SIG-M5 treated with dmso at 0.1 percent for 504 hours (cell line): Measurements from ENCODE around the gene AOPEP.

ENCODE experiments used
- DNase-seq: peaks from one replicate; lab custom pipeline; 2025; ENCODE audit not compliant: unreplicated experiment; lab: John Stamatoyannopoulos, UW

Gene AOPEP

DNA sequence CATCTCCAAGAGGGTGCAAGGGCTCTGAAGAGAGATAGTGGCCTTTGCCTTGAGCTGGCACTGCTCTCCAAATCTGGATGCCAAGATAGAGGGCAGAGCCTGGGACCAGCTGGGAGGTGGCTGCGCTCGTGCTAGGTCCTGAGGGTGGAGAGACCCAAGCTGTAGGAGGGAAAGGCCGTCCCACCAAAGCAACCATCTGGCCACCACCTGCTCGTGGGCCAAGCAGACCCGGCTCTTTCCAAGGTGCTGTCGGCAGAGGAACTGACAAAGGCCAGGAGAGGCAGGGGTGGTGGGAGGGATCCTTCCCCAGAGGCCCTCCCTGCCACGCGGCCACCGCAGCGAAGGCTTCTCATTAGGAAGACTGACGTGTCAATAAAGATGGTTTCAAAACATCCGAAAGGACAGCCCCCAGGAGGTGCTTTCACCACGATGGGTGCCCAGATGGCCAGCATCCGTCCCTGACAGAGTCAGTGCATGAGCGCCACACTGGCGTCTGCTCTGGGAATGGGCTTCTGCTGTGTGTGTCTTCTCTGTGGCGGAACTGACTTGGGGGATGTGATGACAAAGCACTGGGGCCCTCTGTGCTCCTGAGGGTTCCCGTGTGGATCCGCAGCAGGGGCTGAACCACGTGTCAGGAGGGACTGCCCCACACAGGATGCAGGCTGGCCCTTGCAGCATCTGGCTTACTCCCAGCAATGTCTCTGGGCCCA lies 377.5 kb downstream of the AOPEP start:
- no peak for DNase-seq

DNA sequence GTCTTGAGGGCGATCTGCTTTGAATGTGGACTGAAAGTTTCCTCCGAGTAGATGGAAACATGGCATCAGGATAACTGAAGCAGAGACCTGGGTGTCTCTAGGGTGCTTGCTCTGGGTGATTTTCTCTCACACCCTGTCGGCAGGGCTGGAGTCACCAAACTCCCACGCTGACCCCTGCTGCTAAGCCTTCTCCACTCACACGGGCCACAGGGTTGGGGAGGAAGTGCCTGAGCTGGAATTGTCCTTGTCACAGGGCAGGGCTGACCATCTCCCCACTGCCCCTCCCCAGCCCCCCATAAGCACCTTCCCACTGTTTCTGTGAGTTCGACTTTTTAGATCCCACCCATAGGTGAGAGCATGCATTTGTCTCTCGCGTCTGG lies 378.1 kb downstream of the AOPEP start:
- no peak for DNase-seq

DNA sequence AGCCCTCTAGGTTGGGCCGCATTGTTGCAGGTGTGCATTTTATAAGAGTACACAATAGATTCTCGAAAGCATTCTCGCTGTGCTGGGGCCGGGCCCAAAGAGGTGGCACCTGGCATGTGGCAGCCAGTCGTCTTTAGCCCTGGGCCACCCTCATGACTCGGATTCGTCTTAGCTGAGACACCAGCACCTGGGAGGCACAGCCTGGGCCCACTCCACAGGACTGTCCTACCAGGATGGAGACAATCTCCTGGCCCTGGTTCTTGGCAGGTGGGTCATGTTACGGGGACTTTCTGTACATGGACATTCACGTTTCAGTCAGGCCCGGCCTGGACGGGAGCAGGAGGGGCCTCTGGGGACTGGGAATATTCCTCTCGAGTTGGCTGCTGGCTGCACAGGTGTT lies 378.5 kb downstream of the AOPEP start:
- DNase-seq = no peak

DNA sequence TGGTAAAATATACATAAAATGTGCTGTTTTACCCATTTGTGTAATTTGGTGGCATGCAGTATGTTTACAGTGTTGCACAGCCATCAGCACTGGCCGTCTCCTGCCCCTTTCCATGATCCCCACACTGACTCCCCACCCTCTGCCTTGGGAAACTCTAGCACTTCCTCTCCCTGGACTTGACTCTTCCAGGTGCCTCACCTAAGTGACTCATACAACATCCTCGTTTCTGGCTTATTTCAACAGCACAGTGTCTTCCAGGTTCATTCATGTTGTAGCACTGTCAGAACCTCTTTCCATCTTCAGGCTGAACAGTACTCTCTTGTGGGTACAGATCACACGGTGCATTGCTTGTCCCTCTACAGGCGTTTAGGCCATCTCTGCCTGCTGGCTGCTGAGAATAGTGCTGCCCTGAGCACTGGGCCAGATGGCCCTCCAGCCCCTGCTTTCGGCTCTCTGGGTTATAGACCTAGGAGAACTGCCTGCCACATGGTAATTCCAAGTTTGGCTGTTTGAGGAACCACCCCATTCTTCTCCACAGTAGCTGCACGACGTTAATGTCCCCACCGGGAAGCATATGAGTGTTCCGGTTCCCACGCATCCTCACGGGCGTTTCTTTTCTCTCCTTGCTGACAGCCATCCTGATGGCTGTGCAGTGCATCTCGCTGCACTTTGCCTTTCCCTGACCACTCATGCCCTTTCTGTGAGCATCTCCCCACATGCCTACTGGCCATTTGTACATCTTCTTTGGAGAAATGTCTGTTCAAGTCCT lies 379.2 kb downstream of the AOPEP start:
- DNase-seq = no peak

GRCh38 chr9:95107001-95107749 lies 380.7 kb downstream of the AOPEP start:
- DNase-seq = no peak

DNA sequence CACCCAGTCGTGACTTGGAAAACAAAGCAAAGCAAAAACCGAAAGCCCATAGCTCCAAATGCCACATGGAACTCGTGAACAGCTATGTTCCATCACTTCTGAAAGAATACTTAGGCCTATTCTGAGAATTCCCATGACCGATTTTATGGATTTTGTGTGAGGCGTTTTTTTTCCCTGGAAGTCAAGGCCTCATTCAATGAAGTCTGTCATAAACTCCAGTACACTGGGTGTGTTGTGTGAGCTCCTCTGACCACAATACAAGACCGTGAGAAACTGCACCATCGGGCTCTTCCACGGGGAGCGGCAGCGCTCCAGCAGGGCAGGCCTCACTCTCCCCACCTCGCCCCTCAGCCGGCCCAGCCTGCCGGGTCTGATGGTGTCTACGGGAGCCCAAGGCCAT lies 381.5 kb downstream of the AOPEP start:
- DNase-seq = no peak

DNA sequence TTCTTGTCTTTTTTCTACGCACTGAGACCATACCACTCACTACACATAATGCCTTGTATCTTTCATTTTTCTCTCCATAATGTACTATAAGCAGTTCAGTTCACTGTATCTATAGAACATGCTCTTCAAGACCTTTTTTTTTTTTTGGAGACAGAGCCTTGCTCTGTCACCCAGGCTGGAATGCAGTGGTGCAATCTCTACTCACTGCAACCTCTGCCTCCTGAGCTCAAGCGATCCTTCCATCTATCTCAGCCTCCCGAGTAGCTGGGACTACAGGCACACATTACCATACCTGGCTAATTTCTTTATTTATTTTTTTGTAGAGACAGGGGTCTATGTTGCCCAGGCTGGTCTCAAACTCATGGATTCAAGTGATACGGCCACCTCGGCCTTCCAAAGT lies 382.3 kb downstream of the AOPEP start:
- DNase-seq = no peak

GRCh38 chr9:95109456-95109855 lies 383.0 kb downstream of the AOPEP start:
- no peak for DNase-seq

DNA sequence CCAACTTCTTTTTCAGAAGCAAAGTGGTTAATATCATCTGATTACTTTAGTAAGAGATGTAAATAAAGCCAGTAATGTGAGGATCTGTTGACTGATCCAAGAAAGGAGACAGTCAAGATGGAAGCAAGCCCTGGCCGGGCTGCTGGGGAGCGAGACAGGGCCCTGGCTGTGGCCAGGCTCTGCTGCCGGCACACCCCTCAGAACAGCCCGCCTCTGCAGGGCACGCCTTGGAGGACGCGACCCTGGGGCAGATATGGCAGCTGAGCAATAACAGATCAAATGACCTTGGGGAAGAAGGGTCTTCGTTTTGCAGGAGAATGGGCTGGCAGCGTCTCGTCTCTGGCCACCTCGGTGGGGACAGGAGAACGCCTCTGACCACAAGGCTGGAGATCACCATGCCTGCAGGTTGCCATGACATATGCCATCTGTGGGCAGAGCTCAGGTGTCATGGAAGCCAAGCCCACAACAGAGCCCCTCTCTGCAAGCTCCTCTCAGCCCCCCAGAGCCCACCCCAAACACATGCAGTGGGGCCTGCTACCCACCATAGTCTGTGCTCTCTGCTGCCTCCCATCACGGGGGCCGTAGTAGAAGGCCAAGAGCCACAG lies 384.5 kb downstream of the AOPEP start:
- DNase-seq = no peak

- DNase-seq = no peak
Observed at GRCh38 chr9:95111716-95112115, 385.2 kb downstream of the AOPEP start.

DNA sequence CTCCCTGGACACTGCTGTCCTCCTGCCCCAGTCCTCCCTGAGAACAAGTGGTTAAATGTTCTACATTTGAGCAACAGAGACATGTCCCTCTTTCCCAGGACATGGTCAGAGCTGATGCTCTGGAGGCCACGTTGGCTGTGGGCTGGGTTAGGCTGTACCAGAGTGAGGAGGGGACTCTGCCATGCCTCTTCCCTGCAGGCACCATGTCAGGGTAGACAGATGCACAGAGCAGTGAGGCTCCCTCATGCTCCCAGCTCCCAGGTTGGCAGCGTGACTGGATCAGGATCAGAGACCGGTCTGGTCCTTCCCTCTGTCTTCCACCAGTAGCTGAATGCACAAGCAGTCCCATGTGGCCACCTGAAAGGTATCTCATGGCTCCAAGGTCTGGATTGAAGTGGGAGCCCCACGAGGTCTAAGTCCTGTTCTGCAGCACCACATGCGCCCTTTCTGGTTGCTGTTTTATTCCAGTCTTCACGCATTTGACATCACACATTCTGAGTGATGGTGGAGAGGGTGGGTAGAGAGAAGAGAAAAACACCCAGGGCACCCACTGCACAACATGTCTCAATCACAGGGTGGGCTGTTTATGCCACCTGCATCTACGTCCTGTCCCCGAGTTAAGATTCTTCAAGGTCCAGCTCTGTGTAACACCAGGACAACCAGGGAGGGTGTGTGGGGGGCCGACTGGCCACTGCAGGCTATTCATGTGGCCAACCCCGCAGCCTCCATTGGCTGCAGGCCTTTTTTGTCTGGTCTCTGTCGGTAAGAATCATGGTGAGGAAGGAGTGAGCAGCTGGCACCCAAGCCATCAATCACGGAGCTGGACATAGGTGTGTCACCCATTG lies 386.2 kb downstream of the AOPEP start:
- DNase-seq = no peak

DNA sequence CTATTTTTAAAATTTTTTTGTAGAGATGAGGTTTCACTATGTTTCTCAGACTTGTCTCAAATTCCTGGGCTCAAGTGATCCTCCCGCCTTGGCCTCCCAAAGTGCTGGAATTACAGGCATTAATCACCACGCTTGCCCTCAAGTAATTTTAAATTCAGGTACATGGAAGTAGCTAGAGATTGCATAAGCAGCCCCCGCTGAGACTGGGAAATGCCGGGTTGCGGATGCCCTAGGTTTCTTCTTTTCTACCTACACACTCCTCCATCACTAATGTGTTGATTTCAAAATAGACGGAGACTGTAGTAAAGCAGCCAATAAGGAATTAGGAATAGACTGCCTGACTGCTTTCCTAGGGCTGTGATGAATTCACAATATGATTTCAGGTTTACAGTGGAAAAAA lies 388.6 kb downstream of the AOPEP start:
- DNase-seq = no peak

- DNase-seq = no peak
Observed at GRCh38 chr9:95116002-95116807, 389.7 kb downstream of the AOPEP start.

- DNase-seq = no peak
Observed at GRCh38 chr9:95116808-95117204, 390.3 kb downstream of the AOPEP start.

- DNase-seq = no peak
Observed at GRCh38 chr9:95118596-95118995, 392.1 kb downstream of the AOPEP start.

GRCh38 chr9:95120781-95121370 lies 394.4 kb downstream of the AOPEP start:
- no peak for DNase-seq

- no peak for DNase-seq
Observed at GRCh38 chr9:95124582-95125367, 398.3 kb downstream of the AOPEP start.

GRCh38 chr9:95125652-95126051 lies 399.2 kb downstream of the AOPEP start:
- no peak for DNase-seq

- DNase-seq = no peak
Observed at GRCh38 chr9:95126739-95127138, 400.2 kb downstream of the AOPEP start.
